Gastrocnemius medialis (tissue), 4 donors: ENCODE data around the gene MRTFA. TPM values are rescaled to one million over a fixed set of nuclear protein-coding genes. Genes with fewer than 3 reads are reported as not detected.
"Not testable (repeated sequence)": the region's sequence is repeated elsewhere in the genome, so short reads cannot be mapped to it uniquely, and the experiment has no call there.

ENCODE experiments used
- ATAC-seq, 2 donors: fragments of 150-250 bp; one replicate each; pipeline ENCODE4 v1.9.1; 2016
- DNase-seq, 2 donors: peaks; one replicate each; pipeline ENCODE4 v3.0.0-alpha.2; 2019
- H3K27ac ChIP-seq, 4 donors: fragments of 200-600 bp; sonication (generic); 1 replicate in 1 of 4; 2 replicates in 3 of 4; pipeline ENCODE4 v1.5.1; 2016 to 2018; ENCODE audit warnings: mild to moderate bottlenecking in 2 of 4, moderate library complexity in 1 of 4
- H3K27me3 ChIP-seq, 3 donors: fragments of 200-600 bp; sonication (generic) in 2 of 3; 1 replicate in 1 of 3; 2 replicates in 2 of 3; pipeline versions ENCODE4 v1.5.1 to v1.6.0; 2016 to 2019; ENCODE audit warnings: mild to moderate bottlenecking in 1 of 3, moderate library complexity in 1 of 3
- H3K36me3 ChIP-seq, 2 donors: fragments of 200-600 bp; sonication (generic) in 1 of 2; one replicate each; pipeline ENCODE4 v1.5.1; 2017 to 2018
- H3K4me1 ChIP-seq, 2 donors: fragments of 200-600 bp; sonication (generic) in 1 of 2; one replicate each; pipeline ENCODE4 v1.5.1; 2016 to 2017; ENCODE audit warnings: mild to moderate bottlenecking in 2 of 2
- H3K4me3 ChIP-seq, 4 donors: fragments of 200-600 bp; sonication (generic) in 3 of 4; 1 replicate in 1 of 4; 2 replicates in 3 of 4; pipeline ENCODE4 v1.5.1; 2016 to 2019; ENCODE audit warnings: mild to moderate bottlenecking in 2 of 4
- H3K9me3 ChIP-seq, 3 donors: fragments of 200-600 bp; sonication (generic) in 2 of 3; 1 replicate in 1 of 3; 2 replicates in 2 of 3; pipeline ENCODE4 v1.5.1; 2016 to 2019
- CTCF ChIP-seq, 5 experiments: fragments of 450-650 bp in 3 of 5; fragments of 200-600 bp in 2 of 5; sonication (generic) in 2 of 5; IDR thresholded peaks in 4 of 5; conservative IDR thresholded peaks in 1 of 5; 1 replicate in 4 of 5; 2 replicates in 1 of 5; pipeline ENCODE4 v1.5.1; 2016 to 2019; ENCODE audit warnings: antibody characterized with exemption in 5 of 5, mild to moderate bottlenecking in 3 of 5, moderate library complexity in 3 of 5
- POLR2A ChIP-seq, 2 donors: fragments of 450-650 bp; IDR thresholded peaks; one replicate each; pipeline ENCODE4 v1.6.1; 2017; ENCODE audit warnings: antibody characterized with exemption in 2 of 2, mild to moderate bottlenecking in 2 of 2, moderate library complexity in 2 of 2
- in situ Hi-C, 4 donors: fragments of 200-750 bp; cut with MboI; loops; one replicate each; pipeline versions ENCODE4 v1.15.0 to v1.8.0; 2017; ENCODE audit warnings: low sequenced_read_pairs in 4 of 4
- intact Hi-C: fragments of 100-400 bp; cut with DNase I; formaldehyde crosslinking; loops from one replicate; pipeline ENCODE4 v1.15.1; 2023; ENCODE audit warnings: low total_unique reads
- total RNA-seq, 4 donors: library from RNA; depleted of rRNA; stranded (reverse); fragments of >200 nt; gene quantifications; one replicate each; pipeline versions ENCODE4 v1.1.0 to v1.2.3, GENCODE V29; 2016

The MRTFA gene
- total RNA-seq, 4 donors from 2014 or later: 13.7 to 31.3 (median 22.2) TPM

GRCh38 chr22:40606306-40606705 lies 30.2 kb downstream of the MRTFA start:
- no peak for TF ChIP-seq CTCF (IDR thresholded peaks at IDR 0.05 in 4 of 5, conservative IDR thresholded peaks at IDR 0.05 in 1 of 5)
- no peak for TF ChIP-seq POLR2A (IDR thresholded peaks at IDR 0.05)
- intact Hi-C loops (no loop called here), in situ Hi-C loops (no loop called here)
- DNase-seq (no peak), ATAC-seq (no peak)
- no peaks in the 10 kb centered on the region for H3K36me3 ChIP-seq
- H3K27me3 ChIP-seq: no peaks in the 10 kb centered on the region
- no peak overlapping the region for H3K27ac ChIP-seq
- H3K9me3 ChIP-seq: no peaks in the 10 kb centered on the region
- H3K4me1 ChIP-seq: peaks cover 39 to 47% of the 10 kb centered on the region in 2 donors
- H3K4me3 ChIP-seq: no peak overlapping the region

- no peaks in the 10 kb centered on the region for H3K36me3 ChIP-seq
- no peak overlapping the region for H3K27ac ChIP-seq
- no peak for DNase-seq
- in situ Hi-C loops: no loop called here
- TF ChIP-seq CTCF (IDR thresholded peaks at IDR 0.05 in 4 of 5, conservative IDR thresholded peaks at IDR 0.05 in 1 of 5) (no peak), POLR2A (IDR thresholded peaks at IDR 0.05) (no peak)
- H3K9me3 ChIP-seq: no peaks in the 10 kb centered on the region
- intact Hi-C loops: no loop called here
- H3K27me3 ChIP-seq: no peaks in the 10 kb centered on the region
- no peak for ATAC-seq
- H3K4me1 ChIP-seq: peaks cover 38 to 49% of the 10 kb centered on the region in 2 donors
- no peak overlapping the region for H3K4me3 ChIP-seq
These were observed 30.8 kb downstream of the MRTFA start for GRCh38 chr22:40605761-40606160.

- Histone ChIP-seq H3K4me1 (peaks cover 33 to 39% of the 10 kb centered on the region in 2 donors), H3K4me3 (no peak overlapping the region), H3K9me3 (no peaks in the 10 kb centered on the region), H3K36me3 (no peaks in the 10 kb centered on the region), H3K27me3 (no peaks in the 10 kb centered on the region), H3K27ac (peak overlapping the region in 2 of 4 donors; percentile 4 to 21)
- no peak for ATAC-seq
- in situ Hi-C loops: no loop called here
- DNase-seq: no peak
- intact Hi-C loops: no loop called here
- TF ChIP-seq CTCF (IDR thresholded peaks at IDR 0.05 in 4 of 5, conservative IDR thresholded peaks at IDR 0.05 in 1 of 5) (no peak), POLR2A (IDR thresholded peaks at IDR 0.05) (no peak)
These were observed 33.4 kb downstream of the MRTFA start for GRCh38 chr22:40603088-40603605.

- no peak for DNase-seq
- Histone ChIP-seq H3K4me3 (no peak overlapping the region), H3K4me1 (peaks cover 37 to 42% of the 10 kb centered on the region in 2 donors), H3K9me3 (no peaks in the 10 kb centered on the region), H3K27ac (no peak overlapping the region), H3K27me3 (no peaks in the 10 kb centered on the region), H3K36me3 (no peaks in the 10 kb centered on the region)
- TF ChIP-seq CTCF (IDR thresholded peaks at IDR 0.05 in 4 of 5, conservative IDR thresholded peaks at IDR 0.05 in 1 of 5): no peak
- no peak for TF ChIP-seq POLR2A (IDR thresholded peaks at IDR 0.05)
- no peak for ATAC-seq
- in situ Hi-C loops: no loop called here
- intact Hi-C loops: no loop called here
These were observed 34.3 kb downstream of the MRTFA start for GRCh38 chr22:40602231-40602630.

- Histone ChIP-seq H3K4me1 (peaks cover 28 to 36% of the 10 kb centered on the region in 2 donors), H3K36me3 (no peaks in the 10 kb centered on the region)
These were observed 36.8 kb downstream of the MRTFA start for GRCh38 chr22:40599731-40600130.

GRCh38 chr22:40598712-40599111 lies 37.8 kb downstream of the MRTFA start:
- ATAC-seq, H3K4me3 ChIP-seq, H3K27ac ChIP-seq, intact Hi-C loops, in situ Hi-C loops, DNase-seq, H3K36me3 ChIP-seq, H3K27me3 ChIP-seq, H3K9me3 ChIP-seq: not testable (repeated sequence)
- peaks cover 38 to 44% of the 10 kb centered on the region in 2 donors for H3K4me1 ChIP-seq

More at GRCh38 chr22:40599731-40600130, 36.8 kb downstream of the MRTFA start:
- DNase-seq (no peak), ATAC-seq (no peak)
- Histone ChIP-seq H3K4me3 (no peak overlapping the region), H3K27me3 (no peaks in the 10 kb centered on the region), H3K27ac (no peak overlapping the region), H3K9me3 (no peaks in the 10 kb centered on the region)
- TF ChIP-seq CTCF (IDR thresholded peaks at IDR 0.05 in 4 of 5, conservative IDR thresholded peaks at IDR 0.05 in 1 of 5) (no peak), POLR2A (IDR thresholded peaks at IDR 0.05) (no peak)
- intact Hi-C loops: no loop called here
- in situ Hi-C loops: no loop called here
